Posterior cingulate gyrus (tissue), 11 donors: ENCODE measurements around the gene GRK6.
A peak's percentile ranks its signal among the peaks of the same experiment; 100 is the strongest.

Experiments used
- DNase-seq, 10 donors: peaks; one replicate each; pipeline versions ENCODE4 v3.0.0 to v3.0.0-alpha.2; 2020 to 2021; ENCODE audit warnings: mixed read lengths in 3 of 10
- intact Hi-C: fragments of 100-400 bp; cut with DNase I; formaldehyde crosslinking; loops from one replicate; pipeline ENCODE4 v1.15.1; 2023

Gene GRK6

DNA sequence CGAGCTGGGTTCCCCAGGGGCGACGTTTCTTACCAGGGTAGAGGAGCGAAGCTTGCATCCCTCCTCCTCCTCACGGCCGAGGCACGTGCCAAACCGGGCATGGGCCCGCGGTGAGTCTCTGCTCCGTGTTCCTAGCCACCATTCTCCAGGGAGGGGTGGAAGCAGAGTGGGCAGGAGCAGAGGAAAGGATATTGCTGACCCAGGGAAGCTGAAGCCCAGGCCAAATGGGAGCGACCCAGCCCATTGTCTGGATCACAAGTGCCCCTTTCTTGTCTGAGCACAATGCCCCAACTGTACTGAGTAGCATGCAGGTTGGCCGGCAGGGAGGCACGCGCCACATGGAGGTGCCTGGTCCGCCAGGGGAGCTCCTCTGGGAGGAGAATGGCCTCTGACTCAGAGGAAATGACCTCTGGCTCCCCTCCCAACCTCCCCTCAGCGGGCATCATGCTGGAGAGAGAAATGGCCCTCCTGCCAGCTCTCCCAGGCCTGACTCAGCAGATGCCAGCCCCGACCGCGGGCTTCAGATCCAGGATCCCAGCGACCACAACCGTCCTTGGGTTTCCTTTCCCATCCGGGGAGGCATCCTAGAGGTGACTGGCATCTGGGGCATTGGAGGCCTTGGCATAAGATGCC is 21.3 kb downstream of the GRK6 start:
- DNase-seq: peak; percentile 73 to 98 (median 86)
- intact Hi-C loops: loop anchor here (2.0 to 5.0 kb wide), 2 partner anchors 45 to 315 kb away; partner anchors contain the start of gene NSD1

DNA sequence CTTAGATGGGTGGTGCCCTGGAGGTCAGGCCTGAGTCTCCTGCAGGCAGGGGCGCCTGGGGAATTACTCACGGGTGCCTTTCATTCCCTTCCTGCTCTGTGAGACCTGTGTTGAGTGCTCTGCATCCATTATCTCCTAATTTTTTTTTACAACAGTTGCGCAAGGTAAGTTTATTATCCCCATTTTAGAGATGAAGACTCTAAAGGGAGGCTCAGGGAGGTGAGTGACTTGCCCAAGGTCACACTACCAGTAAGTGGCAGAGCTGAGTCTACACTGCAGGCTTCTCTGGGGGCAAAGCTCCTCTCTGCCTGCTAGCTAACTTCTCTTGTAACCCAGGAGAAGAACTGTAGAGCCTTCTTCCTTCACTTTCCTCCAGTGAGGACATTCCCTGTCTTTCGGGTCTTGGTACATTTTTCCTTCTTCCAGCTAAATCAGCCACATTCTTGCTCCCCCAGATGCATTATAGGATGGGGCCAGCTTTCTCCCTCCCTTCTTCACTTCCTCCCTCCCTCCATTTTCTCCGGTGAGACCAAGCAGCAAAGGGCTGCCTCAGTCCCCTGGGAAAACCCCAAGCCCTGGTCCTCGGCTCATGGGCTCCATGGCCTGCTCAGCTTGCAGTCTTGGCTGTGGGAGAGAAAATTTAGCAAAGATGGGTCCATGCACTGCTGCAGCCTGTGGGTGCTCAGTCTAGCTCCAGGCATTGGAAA is 21.9 kb downstream of the GRK6 start:
- intact Hi-C loops: loop anchor here (5.0 kb wide), 1 partner anchor 316 kb away; the partner anchor contains the start of gene NSD1
- DNase-seq: no peak

DNA sequence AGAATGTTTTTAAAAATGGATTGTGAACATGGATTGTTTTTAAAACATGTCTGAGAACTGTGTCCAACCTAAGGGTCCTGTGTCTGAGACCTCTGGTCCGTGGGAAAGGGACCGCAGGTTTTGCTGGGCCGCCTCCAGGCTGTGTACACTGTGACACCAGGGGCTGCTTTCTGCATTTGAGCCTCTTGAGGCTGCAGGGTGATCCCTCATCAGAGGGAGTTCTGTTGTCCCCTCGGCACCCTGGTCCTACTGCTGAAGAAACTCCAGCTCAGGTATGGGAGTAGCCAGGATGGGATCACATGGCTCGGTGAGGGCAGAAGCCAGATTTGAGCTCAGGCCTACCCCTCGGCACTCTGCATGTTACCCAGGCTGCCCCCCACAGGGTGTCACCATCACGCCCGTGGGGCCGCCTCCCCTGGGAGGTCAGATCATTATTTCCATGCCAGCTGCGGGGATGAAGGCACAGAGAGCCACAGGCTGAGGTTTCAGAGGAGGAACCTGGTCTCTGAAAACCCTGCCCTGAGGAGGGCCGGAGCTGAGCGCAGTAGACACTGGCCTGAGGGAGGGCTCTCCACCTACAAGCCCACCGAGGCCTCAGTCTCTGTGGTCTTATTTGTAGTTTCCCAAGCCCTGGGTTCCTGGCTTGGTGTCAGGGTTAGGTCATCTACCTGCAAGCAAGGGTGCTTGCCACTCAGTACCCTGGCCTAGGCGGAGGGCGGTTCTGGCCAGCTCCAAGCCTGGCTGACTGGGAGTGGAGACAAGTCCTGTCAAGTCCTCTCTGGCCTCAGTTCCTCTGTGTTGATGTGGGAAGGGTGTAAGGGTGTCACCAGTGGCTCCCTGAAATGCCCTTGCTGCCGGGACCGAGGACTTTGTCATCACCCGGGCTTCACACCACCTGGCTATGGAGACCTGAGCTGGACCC is 22.9 kb downstream of the GRK6 start:
- intact Hi-C loops: loop anchor here (5.0 to 10.0 kb wide), 2 partner anchors 135 to 317 kb away; partner anchors contain the start of genes MXD3 and NSD1
- no peak for DNase-seq

DNA sequence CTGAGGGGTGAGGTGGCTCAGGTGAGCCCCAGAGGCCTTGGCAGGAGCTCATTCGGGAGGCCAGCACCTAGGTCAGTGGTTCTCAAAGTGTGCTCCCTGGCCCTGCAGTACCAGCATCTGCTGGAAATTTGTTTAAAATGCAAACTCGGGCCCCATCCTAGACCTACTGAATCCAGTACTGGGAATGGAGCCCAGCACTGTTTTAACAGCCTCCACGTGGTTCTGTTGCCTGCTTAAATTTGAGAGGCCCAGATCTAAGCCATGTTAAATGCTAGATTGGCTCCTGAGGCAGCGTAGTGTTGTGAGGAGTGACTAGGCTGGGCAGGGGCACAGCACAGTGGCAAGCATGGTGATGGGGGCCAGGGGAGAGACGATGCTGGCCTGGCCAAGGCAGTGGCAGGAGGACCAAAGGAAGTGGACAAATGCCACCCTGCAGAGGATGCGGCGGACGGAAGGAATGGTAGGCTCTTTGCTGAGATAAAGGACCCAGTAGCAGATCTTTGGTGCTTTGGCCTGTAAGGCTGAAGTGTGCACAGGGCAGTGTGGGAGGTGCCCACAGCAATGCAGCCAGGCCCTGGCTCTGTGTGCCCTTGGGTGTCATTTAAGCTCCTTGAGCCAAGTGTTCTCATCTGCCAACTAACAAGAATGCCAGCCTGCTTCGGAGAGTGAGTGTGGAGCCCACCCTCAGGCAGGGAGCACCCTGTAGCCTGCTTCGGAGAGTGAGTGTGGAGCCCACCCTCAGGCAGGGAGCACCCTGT is 24.4 kb downstream of the GRK6 start:
- intact Hi-C loops: loop anchor here (10.0 kb wide), 1 partner anchor 136 kb away; the partner anchor contains the start of gene MXD3
- DNase-seq: peak in 2 of 10 donors; percentile 44 to 89

DNA sequence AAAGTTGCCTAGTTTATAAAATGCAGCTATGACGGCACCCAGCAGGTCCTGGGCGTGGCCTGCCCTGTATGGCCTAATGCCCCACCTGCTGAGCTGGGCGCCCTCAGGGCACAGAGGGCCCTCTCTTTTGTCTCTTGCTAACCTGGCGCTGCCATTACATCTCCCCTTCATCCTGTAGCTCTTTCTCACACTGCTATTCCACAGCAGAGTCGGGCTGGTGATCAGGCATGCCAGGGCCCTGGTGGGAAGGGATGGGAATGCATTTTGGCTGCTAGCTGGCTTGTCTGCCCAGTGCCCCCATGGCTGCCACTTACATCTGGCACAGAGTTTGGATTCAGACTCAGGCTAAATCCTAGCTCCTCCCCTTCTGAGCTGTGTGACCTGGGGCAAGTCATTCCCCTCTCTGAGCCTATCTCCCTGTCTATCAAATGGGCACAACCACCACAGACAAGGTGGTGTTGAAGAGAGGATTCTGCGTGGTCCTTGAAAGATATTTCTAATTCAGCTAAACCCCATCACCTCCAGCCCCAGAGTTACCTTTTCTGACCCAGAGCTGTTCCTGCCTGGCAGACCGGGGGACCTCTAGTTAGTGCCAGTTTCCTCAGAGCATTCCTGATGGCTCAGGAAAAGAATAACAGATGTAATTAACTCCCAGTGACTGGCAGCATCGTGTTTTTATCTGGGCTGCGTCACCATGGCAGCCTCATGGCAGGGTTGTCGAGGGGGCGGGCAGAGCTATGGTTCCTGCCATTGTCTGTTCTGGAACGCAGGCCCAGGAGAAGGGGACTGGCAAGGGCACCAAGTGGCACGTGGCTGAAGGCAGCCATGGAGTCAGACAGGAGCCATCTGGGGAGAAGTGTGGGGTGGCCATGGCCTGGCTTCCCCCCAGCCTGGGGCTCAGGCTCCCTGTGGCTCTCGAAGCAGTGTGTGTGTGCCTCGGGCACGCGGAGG is 26.5 kb downstream of the GRK6 start:
- DNase-seq: peak in 8 of 10 donors; percentile 40 to 91 (median 65)
- intact Hi-C loops: loop anchor here (10.0 kb wide), 1 partner anchor 138 kb away; the partner anchor contains the start of gene MXD3

DNA sequence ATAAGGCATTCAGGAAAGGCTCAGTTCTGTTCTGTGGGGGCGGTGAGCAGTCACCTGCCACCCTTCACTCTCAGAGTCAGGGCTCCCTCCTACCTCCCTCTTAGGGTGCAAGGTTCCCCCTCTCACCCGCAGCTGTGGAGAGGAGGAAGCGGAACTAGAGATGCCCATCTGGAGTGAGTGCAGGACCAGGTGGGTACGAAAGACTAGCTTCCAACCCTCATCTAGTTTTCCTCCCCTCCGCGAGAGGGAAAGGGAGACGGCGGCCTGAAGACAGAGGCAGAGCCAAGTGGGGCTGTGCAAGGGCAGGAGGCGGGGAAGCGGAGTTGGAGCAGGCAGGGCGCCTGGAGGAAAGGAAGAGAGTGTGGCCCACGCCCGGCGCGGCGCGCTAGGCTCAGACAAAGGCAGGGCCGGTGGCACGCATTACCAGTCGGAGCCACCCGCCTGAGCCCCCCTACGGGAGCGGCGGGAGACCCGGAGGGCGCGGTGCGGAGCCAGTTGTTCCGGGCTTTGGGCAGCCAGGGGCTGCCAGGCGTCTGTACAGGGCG is 27.4 kb downstream of the GRK6 start:
- intact Hi-C loops: loop anchor here (2.0 to 10.0 kb wide), 2 partner anchors 27 to 139 kb away; partner anchors contain the start of genes GRK6 and MXD3
- peak in 6 of 10 donors; percentile 36 to 92 (median 52) for DNase-seq

DNA sequence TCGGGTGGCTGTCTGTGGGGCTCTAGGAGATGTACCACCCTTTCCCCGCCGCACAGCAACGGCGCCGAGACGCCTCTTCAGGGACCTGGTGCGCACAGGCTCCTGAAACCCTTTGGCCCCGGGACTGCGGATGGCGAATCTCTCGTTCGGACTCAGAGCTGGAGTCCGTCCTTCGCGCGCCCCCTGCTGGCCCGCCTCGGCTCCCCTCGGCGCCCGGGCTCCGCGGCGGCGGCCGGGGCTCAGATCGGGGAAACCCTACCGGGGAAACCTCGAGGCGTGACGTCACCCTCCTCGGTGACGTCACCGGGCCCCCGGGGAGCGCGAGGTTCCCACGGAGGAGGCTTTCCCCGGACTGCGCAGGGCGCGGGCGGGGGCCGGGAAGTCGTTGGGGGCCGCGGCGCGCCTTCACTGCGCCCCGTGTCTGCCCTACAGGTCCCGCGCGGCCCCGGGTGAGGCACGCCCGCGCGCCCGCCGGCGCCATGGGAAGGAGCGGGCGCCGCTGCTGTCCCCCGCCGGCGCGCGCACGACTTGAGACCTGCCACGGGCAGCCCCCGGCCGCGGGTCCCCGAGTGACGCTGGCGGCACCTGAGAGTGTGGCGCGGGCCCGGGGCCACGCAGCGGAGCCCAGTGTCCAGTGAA is 28.0 kb downstream of the GRK6 start:
- intact Hi-C loops: loop anchor here (2.0 to 10.0 kb wide), 2 partner anchors 28 to 140 kb away; partner anchors contain the start of genes GRK6 and MXD3
- DNase-seq: peak; percentile 80 to 98 (median 90)

DNA sequence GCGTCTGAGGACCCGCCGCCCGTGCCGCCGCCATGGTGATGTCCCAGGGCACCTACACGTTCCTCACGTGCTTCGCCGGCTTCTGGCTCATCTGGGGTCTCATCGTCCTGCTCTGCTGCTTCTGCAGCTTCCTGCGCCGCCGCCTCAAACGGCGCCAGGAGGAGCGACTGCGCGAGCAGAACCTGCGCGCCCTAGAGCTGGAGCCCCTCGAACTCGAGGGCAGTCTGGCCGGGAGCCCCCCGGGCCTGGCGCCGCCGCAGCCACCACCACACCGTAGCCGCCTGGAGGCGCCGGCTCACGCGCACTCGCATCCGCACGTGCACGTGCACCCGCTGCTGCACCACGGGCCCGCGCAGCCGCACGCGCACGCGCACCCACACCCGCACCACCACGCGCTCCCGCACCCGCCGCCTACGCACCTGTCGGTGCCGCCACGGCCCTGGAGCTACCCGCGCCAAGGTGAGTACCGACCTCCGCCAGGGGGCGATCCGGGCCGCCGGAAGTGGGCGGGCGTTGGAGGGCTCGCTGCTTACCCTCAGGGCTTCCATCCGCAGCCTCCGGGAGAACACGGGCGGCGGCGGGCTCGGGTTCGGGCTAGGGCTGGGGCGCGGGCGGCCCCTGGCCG is 28.7 kb downstream of the GRK6 start:
- intact Hi-C loops: loop anchor here (2.0 to 10.0 kb wide), 2 partner anchors 28 to 140 kb away; partner anchors contain the start of genes GRK6 and MXD3
- peak; percentile 49 to 96 (median 72) for DNase-seq

DNA sequence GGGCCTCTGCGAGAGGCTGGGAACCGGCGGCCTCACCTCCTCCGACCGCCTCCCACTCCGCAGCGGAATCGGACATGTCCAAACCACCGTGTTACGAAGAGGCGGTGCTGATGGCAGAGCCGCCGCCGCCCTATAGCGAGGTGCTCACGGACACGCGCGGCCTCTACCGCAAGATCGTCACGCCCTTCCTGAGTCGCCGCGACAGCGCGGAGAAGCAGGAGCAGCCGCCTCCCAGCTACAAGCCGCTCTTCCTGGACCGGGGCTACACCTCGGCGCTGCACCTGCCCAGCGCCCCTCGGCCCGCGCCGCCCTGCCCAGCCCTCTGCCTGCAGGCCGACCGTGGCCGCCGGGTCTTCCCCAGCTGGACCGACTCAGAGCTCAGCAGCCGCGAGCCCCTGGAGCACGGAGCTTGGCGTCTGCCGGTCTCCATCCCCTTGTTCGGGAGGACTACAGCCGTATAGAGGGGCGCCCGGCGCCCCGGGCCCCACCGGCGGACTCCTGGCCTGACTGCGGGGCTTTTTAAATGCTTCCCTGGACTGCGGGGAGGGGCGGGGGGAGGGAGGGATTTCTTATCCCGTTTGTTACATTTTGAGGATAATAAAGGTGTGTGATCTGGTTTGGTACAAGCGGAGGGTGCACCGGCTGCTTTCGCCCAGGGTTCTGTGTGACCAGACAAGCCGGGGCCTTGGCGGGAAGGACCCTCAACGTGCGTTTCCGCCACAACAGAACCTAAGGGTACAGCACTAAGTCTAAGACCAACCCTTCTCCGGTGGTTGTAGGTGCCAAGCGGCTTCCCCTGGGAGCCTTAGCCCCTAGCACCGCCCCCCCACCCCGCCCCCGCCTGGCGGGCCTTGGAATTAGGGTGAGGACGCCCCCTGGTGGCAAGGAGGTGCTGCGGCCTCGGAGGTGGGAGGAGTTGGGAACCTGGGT is 29.4 kb downstream of the GRK6 start:
- intact Hi-C loops: loop anchor here (1.0 to 10.0 kb wide), 4 partner anchors 29 to 141 kb away; partner anchors contain the start of genes GRK6 and MXD3
- DNase-seq: peak; percentile 73 to 97 (median 89)

DNA sequence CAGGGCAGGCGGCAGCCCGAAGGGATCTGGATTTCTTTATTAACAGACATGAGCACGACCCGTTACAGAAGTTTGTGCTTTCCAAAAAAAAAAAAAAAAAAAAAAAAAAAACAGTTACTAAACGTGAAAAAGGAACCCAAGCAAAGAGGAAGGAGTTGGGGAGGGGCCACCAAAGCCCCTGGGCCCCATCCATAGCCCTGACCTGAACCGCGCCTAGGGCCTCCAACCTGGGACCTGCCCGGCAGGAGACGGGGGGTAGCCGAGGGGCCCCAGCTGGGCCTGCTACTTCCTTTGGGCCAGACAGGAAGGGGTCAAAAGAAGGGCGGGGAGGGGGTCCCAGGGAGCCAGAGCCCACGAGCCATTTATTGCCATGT is 30.1 kb downstream of the GRK6 start:
- DNase-seq: no peak
- intact Hi-C loops: loop anchor here (1.0 to 10.0 kb wide), 3 partner anchors 45 to 142 kb away; partner anchors contain the start of gene MXD3

DNA sequence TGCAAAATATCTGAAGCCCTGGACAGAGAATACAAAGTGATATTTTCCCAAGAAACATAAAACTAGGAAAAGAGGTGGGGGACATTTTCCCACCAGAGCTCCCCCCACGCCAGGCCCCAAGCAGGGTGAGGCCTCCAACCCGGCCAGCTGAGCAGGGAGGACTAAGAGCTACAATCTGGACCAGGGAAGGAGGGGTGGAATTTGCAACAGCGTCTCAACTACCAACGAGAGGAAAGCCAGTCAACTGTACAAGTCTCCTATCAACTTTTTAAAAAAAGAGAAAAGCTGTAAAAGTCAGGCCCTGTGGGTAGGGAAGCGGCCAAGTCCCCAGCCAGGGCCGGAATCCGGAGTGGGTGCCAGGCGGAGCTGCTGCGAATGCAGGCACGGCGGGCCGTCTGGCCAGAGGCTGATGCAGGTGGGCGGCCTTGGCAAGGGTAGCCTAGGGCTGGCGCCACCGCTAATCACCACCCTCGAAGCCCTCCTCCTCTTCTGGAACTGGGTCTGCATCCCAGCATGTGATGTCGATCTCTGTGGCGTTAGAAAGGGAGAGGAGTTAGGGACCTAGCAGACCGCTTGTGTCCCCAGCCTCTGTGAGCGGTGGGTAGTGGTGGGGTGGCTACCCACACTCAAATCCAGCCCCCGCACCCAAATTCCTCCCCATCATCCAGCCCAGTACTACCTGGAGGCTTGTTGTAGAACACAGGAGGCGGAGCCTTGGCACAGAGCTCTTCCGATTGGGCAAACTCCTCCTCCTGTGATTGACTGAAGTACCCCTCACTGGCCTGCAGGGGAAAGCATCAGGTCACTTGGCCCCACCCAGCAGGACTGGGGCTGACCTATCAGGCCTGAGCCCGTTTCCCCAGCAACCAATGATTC is 30.7 kb downstream of the GRK6 start:
- intact Hi-C loops: loop anchor here (1.0 to 10.0 kb wide), 3 partner anchors 44 to 142 kb away; partner anchors contain the start of gene MXD3
- DNase-seq: peak; percentile 65 to 98 (median 86)

DNA sequence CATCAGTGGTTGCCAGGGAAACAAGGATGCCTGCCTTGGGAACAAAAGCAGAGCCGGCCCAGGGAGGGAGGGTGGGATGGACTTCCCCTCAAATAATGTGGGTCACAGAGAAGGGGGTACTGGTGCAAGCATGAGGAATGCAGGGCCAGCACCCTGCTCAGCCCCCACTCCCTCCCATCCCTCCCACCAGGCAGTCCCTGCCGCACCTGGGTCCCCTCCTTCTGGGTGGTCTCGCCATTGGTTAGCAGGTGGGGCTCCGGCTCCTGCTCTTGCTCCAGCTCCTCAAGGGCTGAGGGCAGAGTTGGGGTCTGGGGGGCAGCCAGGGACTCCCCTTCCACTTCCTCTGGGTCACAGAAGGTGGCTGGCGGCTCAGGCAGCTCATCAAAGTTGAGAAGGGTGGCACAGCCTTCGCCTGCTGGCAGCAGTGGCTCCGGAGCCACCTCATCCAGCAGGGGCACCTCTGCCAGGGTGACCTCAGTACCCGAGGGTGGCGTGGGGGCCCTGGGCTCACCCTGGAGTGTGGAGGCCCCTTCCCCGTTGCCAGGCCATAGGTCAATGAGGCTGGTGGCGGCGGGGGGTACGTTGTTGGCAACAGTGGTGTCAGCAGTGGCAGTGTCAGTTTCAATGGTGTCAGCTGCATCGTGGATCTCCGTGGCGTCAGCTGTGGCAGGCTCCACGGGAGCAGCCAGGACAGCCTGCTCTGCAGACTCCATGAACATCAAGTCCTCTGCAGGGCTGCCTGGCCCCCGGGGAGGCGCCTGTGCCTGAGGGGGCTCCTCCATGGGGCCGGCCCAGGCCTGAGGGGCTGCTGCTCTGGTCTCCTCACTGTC is 31.6 kb downstream of the GRK6 start:
- intact Hi-C loops: loop anchor here (10.0 kb wide), 1 partner anchor 143 kb away; the partner anchor contains the start of gene MXD3
- no peak for DNase-seq

DNA sequence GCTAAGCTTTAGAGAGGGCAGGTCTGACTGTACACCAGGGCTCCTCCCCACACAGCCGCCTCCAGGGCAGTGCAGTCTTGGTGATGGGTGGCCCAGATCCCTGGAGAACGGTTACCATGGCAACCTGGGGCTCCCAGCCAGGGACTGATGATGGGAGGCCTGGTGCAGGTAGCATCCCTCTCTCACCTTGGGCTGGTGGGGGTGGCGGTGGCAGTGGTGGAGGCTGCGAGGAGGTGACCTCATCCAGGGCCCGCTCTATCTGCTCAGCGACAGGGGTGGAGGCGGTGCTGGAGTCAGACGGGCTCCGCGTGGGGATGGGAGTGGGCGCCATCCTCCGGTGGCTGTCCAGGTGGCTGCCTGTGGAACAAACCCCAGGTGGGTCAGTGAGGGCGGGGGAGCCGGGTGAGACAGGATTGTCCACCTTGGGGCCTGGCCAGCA is 32.5 kb downstream of the GRK6 start:
- intact Hi-C loops: loop anchor here (10.0 kb wide), 1 partner anchor 144 kb away; the partner anchor contains the start of gene MXD3
- DNase-seq: peak in 8 of 10 donors; percentile 51 to 95 (median 71)

DNA sequence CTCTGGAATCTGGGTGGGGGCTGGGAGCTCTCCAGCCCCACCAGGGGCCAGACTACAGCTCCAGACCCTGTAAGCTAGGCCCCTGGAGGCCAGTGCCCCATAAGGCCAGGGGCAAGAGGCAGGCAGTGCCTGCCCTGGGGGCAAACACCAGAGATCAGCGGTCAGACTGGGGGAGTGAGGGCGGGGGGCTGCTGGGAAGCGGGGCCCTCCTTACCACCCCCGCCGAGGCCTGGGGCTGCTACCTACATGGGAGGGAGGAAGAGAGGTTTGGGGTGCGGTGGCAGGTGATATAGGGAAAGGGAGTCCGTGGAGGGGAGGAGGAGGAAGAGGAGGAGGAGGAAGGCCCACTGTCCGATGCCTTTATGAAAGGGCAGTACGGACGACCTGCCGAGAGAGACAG is 32.9 kb downstream of the GRK6 start:
- intact Hi-C loops: loop anchor here (10.0 kb wide), 1 partner anchor 145 kb away; the partner anchor contains the start of gene MXD3

More for the DNA sequence above, 32.9 kb downstream of the GRK6 start:
- no peak for DNase-seq
